ENCODE results near the gene KIAA1755.

DNA sequence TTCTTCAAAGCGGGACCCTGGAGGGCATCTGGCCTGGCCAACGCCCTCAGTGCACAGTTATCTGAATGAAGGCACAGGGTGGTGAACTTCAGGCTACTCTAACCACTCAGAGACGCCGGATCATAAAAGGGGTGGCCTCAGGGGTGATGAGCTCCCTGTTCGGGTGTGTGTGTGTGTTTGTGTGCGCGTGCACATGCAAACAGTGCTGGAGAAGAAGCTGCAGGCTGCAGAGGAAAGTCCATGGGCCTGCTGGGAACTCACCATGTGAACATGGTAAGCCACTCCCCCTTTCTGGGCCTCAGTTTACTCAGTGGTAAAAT, 42.0 kb downstream of the KIAA1755 start:
- TF ChIP-seq CTCF (conservative IDR thresholded peaks at IDR 0.05) (no peak), EZH2 (IDR thresholded peaks at IDR 0.05; ENCODE audit: low read depth) (no peak)

All from PC-9 (cell line).